ENCODE results near the gene HMCN1. TPM values are rescaled to one million over a fixed set of nuclear protein-coding genes. Genes with fewer than 3 reads are reported as not detected.

Gene HMCN1
- total and polyA plus RNA-seq, 4 donors: 1.5 to 6.8 (median 3.5) TPM

GRCh38 chr1:186207391-186208085 is 473.3 kb downstream of the HMCN1 start:
- Histone ChIP-seq H3K9me3 (ENCODE audit: control insufficient read depth in 4 of 4, low read length in 3 of 4) (no peaks in the 10 kb centered on the region), H3K27ac (ENCODE audit: low read depth in 1 of 2, low read length in 2 of 2) (no peak overlapping the region), H3K36me3 (ENCODE audit: control insufficient read depth in 4 of 4, insufficient read depth in 3 of 4, low read depth in 1 of 4, low read length in 3 of 4) (no peaks in the 10 kb centered on the region), H3K9ac (ENCODE audit: low read depth in 1 of 2, low read length in 2 of 2) (no peak overlapping the region), H3K4me1 (ENCODE audit: control insufficient read depth in 4 of 4, insufficient read depth in 4 of 4, low read length in 3 of 4) (no peaks in the 10 kb centered on the region), H3K27me3 (ENCODE audit: control insufficient read depth in 4 of 4, insufficient read depth in 4 of 4, low read length in 3 of 4) (no peaks in the 10 kb centered on the region), H3K4me3 (ENCODE audit: low read depth in 1 of 3, low read length in 3 of 3) (no peak overlapping the region)
- TF ChIP-seq REST (IDR thresholded peaks at IDR 0.05): no peak
- no peak for TF ChIP-seq FOXA2 (IDR thresholded peaks at IDR 0.05)
- TF ChIP-seq FOXA1 (IDR thresholded peaks at IDR 0.05): no peak
- no peak for TF ChIP-seq HNF4A (conservative IDR thresholded peaks at IDR 0.05)
- TF ChIP-seq SP1 (IDR thresholded peaks at IDR 0.05): no peak
- TF ChIP-seq GABPA (IDR thresholded peaks at IDR 0.05 in 1 of 2, conservative IDR thresholded peaks at IDR 0.05 in 1 of 2): no peak
- no peak for TF ChIP-seq HNF4G (IDR thresholded peaks at IDR 0.05)
- TF ChIP-seq RXRA (IDR thresholded peaks at IDR 0.05): no peak
- no peak for TF ChIP-seq MAX (IDR thresholded peaks at IDR 0.05)
- no peak for TF ChIP-seq RAD21 (IDR thresholded peaks at IDR 0.05)
- no peak for TF ChIP-seq EGR1 (IDR thresholded peaks at IDR 0.05; ENCODE audit: low read depth in 2 of 2)
- no peak for TF ChIP-seq ZBTB33 (IDR thresholded peaks at IDR 0.05)
- whole genome bisulfite sequencing: 92% methylated on average over 4 of the region's 4 CpGs
- no peak for DNase-seq (ENCODE audit: low spot score)

- 61% methylated on average over 4 of the region's 4 CpGs for WGBS
- no peaks in the 10 kb centered on the region for H3K9me3 ChIP-seq (ENCODE audit: control insufficient read depth in 4 of 4, low read length in 3 of 4)
- no peaks in the 10 kb centered on the region for H3K27me3 ChIP-seq (ENCODE audit: control insufficient read depth in 4 of 4, insufficient read depth in 4 of 4, low read length in 3 of 4)
- TF ChIP-seq EGR1 (IDR thresholded peaks at IDR 0.05; ENCODE audit: low read depth in 2 of 2): no peak
- H3K4me1 ChIP-seq (ENCODE audit: control insufficient read depth in 4 of 4, insufficient read depth in 4 of 4, low read length in 3 of 4): no peaks in the 10 kb centered on the region
- no peak for DNase-seq (ENCODE audit: low spot score)
- no peak overlapping the region for H3K9ac ChIP-seq (ENCODE audit: low read depth in 1 of 2, low read length in 2 of 2)
- H3K27ac ChIP-seq (ENCODE audit: low read depth in 1 of 2, low read length in 2 of 2): no peak overlapping the region
- H3K4me3 ChIP-seq (ENCODE audit: low read depth in 1 of 3, low read length in 3 of 3): no peak overlapping the region
- H3K36me3 ChIP-seq (ENCODE audit: control insufficient read depth in 4 of 4, insufficient read depth in 3 of 4, low read depth in 1 of 4, low read length in 3 of 4): no peaks in the 10 kb centered on the region
Measured at GRCh38 chr1:186208405-186209129, 474.4 kb downstream of the HMCN1 start.

Data from liver (tissue), 9 donors.